Iris pigment epithelial cell (primary cell): ENCODE measurements around the gene DHX38.

Source experiments
- DNase-seq: peaks from one replicate; pipeline ENCODE4 v3.0.0-alpha.2; 2011; ENCODE audit warnings: low read depth

The DHX38 gene

DNA sequence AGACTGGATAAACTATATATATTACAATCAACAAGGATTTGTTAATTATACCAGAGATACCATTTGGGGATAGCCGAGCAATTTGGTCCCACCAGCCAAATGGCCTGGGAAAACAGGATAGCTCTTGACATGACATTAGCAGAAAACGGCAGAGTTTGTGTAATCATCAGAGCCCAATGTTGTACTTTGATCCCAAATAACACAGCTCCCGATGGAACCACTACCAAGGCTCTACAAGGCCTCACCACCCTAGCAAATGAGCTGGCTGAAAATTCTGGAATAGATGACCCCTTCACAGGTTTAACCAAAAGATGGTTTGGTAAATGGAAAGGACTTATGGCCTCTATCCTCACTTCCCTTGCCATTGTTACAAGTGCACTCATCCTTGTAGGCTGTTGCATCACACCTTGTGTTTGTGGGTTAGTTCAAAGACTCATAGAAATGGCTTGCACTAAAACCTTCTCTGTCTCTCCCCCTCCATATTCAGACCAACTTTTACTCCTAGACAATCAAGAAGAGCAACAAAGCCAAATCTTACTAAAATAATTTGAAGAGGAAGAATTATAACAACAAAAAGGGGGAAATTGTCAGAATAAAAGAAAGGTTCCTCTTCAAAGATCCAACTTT is 9.8 kb upstream of the DHX38 start:
- DNase-seq = no peak

DNA sequence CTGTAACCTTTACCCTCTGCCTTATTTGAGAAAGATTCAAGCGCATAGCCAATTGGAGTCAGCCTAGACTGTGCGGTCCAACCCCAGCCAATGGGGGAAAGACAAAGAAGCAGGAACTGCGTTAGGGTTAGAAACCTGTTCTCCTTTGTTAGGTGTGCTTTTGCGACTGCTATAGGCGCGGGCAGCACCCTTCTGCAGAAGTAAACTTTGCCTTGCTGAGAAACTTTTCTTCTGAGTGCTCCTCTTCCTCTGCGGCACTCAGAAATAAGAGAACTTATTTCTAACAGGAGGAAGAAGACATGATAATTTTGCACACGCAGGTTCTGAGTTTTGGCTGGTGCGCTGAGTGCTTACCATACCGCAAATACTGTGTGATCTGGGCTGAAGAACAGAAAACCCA is 9.2 kb upstream of the DHX38 start:
- DNase-seq = no peak

DNA sequence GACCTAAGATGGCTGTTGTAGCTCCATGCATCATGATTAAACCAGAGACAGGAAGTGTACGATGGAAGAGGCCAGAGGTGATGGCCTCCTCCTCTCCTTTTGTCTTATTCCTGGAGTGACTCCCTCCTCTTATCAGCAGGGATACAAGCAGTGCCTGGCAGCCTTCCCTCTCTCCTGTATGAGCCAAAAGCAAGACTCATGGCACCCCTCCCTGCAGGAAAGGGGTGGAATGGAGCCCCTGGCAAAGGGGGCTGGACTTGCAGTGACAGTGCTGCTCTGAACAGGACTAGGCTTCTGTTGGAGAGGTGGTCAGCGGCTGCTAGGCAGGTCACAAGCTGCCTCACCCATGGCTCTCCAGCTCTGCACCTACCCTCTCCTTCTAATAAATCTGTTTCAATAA is 8.6 kb upstream of the DHX38 start:
- DNase-seq = no peak

DNA sequence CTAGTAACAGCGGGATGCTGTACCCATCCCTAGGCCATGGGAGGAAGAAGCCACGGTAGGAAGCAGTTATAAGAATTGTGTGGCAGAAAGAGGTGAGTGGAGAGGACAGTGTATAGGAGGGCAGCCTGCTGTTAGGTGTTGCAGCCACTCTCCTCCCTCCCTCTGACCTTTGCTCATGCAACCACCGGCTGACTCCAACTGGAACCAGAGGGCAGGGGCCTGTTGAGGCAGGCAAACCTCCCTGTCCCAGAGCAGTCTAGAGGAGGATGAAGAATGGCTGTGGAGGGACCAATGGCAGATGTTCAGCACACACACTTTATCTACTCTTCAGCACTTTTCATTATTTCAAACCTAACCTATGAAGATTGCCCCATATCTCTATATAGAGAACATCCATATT is 2.4 kb upstream of the DHX38 start:
- no peak for DNase-seq

DNA sequence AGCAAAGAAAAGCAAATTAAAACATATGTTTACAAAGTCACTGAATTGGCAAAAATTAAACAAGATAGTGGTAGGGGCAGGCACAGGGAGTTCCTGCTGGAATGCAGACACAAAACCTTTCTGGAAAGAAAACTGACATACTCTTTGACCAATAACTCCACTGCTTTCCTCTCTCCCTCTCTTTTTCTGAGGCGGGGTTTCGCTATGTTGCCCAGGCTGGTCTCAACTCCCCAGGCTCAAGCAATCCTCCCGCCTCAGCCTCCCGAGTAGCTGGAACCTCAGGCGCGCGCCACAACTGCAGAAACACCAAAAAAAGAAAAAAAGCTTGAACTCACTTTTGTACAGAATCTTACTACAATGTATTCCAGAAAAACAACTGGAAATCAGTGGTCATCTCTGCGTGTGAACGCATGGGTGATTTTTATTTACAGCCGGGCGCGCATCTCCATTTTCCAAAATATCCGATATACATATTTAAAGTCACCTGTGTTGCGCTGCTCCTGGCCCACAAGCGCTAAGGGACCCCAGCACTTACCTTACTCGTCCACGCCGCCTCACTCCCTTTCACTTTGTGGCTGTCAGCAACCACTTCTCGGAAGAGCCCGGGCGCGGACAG is 707 bp upstream of the DHX38 start:
- DNase-seq = peak; percentile 79

DNA sequence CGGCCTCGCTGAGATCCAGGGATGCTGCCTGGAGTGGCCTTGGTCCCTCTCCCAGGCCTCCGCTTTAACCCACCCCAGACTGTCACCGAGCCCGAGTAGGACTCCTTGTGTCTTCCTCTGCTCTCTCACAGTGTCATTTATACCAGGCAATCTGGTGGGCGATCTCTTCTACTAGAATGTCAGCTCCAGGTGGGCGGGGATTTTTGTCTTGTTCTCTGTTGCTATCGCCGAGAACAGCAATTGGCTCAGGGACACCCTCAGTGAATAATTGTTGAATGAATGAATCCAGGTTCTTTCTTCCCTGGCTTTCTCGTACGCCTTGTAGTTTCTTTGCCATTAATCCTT is 591 bp downstream of the DHX38 start:
- DNase-seq = peak; percentile 12

DNA sequence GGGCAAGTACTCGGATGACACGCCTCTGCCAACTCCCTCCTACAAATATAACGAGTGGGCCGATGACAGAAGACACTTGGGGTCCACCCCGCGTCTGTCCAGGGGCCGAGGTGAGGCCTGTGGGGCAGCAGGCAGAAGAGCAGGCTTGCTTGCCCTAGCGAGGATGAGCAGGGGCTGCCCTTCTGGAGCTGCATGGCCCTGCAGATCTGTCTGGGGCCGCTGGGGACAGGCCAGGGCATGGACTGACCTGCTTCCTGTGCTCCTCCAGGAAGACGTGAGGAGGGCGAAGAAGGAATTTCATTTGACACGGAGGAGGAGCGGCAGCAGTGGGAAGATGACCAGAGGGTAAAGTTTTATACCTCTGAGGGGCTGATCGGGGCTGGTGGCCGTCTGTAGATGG is 5.3 kb downstream of the DHX38 start:
- no peak for DNase-seq

DNA sequence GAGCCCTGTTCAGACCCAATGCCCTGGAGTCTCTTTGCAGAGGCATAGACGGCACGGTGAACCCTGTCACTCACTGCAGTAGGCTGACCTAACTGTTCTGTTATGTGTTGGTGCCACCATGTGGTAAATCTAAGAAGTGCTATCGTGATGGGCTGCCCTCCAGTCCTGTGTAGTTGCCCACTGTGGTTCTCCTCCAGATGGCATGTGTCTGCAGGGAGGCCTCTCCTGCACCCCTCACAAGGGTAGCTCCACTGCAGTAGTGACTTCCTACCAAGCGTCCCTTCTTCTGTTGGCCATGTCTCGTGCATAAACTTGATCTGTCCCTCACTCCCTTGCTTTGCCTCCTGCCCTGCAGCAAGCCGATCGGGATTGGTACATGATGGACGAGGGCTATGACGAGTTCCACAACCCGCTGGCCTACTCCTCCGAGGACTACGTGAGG is 5.8 kb downstream of the DHX38 start:
- peak; percentile 58 for DNase-seq

DNA sequence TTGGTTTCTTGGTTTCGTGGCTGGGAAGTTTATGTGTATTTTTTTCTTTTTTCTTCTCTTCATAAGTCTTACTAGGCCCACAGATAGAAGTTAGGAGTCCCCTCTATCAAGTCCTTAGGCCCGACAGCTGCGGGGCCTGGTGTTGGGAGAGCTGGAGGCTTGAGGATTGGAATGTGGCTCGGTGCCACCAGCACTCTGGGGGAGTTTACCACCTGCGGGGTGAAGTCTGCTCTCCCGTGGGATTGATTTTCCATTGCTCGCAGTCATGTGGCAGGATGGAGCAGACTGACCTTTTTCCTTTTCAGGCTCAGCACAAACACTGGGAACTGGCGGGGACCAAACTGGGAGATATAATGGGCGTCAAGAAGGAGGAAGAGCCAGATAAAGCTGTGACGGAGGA is 7.5 kb downstream of the DHX38 start:
- DNase-seq = no peak

DNA sequence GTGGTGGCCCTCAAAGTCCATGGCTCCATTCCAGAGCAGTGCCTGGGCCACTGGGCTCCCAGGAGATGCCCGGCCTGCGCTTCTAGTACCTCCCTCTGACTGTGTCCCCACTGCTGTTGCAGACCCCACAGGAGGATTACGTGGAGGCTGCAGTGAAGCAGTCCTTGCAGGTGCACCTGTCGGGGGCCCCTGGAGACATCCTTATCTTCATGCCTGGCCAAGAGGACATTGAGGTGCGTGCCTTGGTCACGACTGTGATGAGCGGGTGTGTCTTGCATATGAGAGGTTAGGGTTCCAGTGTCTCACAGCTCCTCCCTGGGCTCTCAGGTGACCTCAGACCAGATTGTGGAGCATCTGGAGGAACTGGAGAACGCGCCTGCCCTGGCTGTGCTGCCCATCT is 11.3 kb downstream of the DHX38 start:
- no peak for DNase-seq

DNA sequence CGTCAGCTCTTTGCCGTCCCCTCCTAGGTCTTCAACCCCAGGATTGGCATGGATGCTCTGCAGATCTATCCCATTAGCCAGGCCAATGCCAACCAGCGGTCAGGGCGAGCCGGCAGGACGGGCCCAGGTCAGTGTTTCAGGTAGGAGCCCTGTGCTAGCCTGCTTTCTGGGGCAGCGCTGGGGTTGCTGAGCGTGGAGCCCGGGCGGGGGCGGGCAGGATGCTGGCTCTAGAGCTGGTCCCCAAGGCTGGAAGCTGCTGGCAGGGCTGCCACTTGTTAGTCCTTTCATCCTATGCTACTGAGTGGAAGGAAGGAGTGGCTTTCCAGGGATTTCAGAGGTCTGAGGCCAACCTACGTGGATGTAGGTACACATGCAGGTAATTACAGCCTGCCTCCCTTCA is 12.3 kb downstream of the DHX38 start:
- no peak for DNase-seq

DNA sequence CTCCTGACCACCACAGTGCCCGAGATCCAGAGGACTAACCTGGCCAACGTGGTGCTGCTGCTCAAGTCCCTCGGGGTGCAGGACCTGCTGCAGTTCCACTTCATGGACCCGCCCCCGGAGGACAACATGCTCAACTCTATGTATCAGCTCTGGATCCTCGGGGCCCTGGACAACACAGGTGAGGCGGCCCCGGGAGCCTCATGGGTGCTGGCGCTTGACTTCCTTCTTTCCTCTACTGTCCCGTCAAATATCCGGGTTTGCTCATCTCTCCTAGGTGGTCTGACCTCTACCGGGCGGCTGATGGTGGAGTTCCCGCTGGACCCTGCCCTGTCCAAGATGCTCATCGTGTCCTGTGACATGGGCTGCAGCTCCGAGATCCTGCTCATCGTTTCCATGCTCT is 13.7 kb downstream of the DHX38 start:
- DNase-seq = no peak

DNA sequence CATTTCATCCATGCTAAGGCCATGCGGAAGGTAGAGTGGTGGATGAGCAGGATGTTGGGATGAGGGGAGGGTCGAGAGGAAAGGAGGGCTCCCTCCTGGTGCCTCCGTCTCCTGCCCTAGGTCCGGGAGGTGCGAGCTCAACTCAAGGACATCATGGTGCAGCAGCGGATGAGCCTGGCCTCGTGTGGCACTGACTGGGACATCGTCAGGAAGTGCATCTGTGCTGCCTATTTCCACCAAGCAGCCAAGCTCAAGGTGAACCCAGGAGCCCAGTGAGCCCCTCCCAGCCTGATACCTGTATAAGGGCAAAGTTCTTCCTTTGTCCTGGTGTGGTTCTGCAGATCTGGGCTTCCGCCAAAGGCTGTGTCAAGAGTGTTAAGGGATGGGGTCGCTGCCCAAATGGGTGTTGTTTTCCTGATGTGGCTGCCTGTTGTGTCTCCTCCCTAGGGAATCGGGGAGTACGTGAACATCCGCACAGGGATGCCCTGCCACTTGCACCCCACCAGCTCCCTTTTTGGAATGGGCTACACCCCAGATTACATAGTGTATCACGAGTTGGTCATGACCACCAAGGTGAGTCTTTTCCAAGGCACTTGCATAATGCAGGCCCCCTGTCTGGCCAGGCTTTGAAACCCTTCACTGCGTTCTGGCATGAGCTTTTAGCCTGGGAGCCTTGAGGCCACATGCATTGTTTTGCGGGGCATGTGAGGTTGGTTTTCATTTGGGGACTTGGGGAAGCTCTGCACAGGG is 14.9 kb downstream of the DHX38 start:
- no peak for DNase-seq

DNA sequence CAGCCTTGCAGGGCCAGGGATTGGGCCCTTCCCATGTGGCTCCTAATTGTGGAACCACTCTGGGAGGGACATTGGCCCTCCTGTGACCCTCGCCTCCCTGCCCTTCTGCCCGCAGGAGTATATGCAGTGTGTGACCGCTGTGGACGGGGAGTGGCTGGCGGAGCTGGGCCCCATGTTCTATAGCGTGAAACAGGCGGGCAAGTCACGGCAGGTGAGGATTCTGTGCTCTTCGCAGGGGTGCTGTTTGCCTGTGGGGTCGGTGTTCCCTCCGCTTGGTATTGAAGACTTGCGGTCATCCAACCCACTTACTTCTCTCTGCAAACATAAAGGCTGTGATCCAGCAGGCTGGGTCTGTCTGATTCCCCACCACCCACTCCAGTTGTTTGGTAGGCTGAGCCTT is 15.7 kb downstream of the DHX38 start:
- DNase-seq = no peak

DNA sequence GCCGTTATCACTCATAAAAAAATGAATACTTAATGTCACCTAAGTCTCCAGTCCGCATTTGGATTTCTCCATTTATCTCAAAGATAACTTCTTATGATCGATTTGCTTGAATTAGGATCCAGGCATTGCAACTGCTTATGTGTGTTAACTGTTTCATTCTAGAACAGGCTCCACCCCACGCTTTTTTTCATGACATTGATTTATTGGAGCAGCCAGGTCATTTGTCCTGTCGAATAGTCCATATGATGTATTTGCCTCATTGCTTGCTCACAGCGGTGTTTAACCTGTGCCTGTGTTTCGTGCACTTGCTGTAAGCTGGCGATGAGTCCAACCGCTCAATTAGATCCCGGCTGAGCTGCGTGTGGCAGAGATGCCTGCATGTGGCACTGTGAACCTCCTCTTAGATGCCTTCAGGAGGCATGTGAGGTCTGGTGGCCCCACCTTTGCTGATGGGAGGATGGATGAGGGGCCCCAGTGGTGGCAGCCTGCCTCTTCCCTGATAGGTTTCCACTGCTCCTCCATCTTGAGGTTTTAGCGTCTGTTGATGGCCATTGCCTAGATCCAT is 16.4 kb downstream of the DHX38 start:
- DNase-seq = no peak

DNA sequence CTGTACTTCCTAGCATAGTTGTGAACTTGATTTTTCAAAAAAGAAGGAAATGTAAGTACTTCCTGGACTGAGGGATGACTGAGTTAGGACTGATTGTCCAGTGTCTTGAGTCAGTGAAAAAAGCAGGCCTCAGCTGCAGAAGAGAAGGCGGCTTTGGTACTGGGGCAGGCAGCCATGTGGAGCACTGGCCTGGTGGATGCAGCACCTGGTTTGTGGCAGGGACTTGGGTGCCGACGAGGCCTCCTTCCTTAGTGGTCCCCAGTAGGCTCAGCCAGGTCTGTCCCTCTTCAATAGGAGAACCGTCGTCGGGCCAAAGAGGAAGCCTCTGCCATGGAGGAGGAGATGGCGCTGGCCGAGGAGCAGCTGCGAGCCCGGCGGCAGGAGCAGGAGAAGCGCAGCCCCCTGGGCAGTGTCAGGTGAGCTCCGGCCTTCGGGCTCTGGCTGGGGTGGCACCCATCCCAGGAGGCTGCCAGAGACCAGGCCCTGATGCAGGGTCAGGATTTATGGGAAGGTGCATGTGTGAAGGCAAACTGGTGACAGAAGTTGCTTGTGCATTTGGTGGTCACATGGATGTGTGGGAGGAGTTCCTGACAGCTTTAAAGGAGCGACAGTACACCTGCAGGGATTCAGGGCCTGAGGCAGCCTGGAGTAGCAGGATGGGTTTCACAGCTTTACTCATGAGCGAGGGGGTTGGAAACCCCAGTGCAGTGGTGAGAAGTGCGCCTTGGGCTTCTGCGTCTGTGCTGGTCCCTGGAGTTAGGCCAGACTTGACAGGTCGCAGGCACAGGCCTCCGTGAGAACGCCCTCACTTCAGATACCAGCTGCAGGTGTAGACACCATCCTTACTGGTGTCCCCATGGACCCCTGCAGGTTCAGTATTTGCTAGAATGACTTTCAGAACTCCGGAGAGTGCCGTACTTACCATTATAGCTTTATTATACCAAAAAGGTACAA is 17.3 kb downstream of the DHX38 start:
- no peak for DNase-seq

DNA sequence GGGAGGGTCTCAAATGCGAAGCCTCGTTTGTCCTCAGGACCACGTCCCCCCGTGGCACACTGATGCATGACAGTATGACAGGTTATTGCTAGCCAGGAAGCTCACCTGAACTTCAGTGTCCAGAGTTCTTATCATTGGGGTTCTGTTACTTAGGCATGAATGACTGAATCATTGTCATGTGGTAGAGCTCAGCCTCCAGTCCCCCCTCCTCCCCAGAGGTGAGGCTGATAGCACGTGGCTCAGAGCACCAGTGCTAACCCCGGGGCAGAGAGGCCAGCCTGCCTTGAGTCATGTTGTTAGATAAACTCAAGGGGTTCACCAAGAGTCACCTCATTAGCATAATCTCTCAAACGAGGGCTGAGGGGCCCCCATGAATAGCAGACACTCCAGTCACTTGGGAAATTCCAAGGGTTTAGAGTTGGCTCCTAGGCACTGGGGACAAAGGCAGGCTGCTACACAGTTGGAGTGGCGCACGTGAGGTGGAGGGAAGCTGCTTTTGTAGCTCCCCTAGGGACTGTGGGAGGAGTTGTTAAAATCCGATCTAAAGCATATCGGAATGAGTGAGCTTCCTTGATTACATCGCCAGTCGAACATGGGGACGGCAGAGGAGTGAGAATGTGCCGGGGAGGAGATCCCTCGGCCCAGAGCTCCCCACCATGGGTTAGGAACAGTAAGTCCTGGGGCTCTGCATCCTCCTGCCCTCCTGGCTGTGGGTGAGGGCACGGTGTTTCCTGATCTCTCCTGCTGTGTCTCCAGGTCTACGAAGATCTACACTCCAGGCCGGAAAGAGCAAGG is 18.2 kb downstream of the DHX38 start:
- DNase-seq = no peak

DNA sequence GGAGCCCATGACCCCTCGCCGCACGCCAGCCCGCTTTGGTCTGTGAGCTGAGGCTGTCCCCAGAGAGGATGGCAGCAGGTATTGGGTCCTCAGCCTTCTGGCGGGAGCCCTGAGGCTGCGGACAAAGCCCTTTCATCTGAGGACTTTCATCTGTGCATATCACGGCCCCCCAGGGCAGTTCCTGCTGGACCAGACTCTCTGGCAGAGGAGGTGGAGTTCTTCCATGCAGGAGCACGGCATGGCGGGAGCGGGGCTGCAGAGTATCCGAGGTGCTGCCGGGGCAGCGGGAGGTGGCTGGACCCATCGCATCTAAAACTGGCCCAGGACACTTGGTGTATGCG is 18.8 kb downstream of the DHX38 start:
- DNase-seq = no peak

DNA sequence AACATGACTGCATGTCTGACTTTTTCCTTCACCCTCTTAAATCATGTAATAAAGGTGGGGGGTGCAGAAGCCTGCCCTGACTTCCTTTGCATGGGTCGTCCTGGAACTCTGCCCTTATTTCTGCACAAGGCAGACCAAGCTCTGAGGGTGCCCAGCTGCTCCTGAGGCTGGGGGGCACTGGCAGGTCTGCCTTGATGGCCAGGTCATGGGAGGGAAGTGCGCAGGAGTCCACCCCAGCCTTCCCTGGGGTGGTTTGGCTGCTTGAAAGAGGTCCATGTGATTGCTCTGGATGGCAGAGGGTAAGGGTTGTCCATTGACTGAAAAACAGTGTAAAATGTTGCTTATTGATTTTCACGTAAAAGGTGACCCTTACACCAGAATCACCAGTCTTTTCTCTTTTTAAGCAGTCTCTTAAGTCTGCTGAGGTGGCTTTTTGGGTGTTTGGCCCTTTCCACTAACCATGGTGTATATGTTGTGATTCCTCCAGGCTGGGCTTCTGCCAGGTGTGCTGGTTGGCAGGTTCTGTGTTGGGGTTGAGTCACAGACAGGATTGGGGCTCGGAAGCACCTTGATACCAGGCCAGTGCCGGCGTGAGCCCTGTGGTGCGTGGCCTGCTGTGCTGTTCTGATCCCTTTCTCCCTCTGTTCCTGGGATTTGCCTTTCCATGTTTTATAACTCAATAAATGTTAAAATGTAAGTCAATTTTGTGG is 19.4 kb downstream of the DHX38 start:
- DNase-seq = no peak

DNA sequence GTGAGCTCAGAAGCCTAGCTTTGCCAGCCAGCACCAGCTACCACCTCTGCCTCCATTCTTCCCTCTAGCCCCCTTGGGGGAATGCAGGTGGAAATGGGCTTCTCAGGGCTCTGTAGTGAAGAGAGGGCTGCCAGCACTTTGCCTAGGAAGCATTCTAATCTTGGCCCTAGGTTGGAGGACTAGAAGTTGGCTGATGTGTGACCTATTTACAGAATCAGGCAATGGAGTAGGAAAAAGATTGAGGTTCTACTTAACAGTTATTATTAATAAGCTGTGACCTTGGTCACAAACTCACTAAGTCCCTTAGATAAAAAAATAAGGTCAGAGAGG is 19.9 kb downstream of the DHX38 start:
- no peak for DNase-seq

DNA sequence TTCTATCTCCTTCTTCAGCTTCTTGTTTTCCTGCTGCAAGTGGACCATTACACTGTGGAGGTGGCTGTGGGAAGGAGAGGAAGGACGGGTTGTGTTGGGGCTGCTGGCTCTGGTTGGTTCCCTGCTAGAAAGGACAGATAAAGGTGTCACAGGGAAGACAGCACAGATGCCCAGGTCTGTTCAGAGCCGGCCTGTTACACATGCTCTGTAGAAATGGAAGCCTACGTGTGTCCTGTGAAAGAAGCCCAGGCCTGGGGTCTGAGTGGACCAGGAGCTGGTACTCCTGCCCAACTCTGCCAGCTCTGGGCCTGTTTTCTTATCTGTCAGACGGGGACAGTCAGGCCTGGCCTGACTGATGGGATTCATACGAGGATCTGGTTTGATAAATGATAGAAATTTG is 26.4 kb downstream of the DHX38 start:
- DNase-seq = no peak
